HFFc6 (cell line): ENCODE data around the gene IL17C. TPM values are rescaled to one million over a fixed set of nuclear protein-coding genes. Genes with fewer than 3 reads are reported as not detected.

Experiments
- DNase-seq: peaks from one replicate; pipeline ENCODE4 v3.0.0-alpha.2; 2018
- H3K27ac Mint-ChIP-seq: 2 replicates; pipeline ENCODE4 v1.8.0; 2020; ENCODE audit warnings: mild to moderate bottlenecking, mixed read lengths
- H3K27me3 Mint-ChIP-seq: 2 replicates; pipeline ENCODE4 v1.8.0; 2021; ENCODE audit warnings: mild to moderate bottlenecking, moderate library complexity, mixed read lengths; ENCODE audit not compliant: insufficient read depth
- H3K36me3 Mint-ChIP-seq: 2 replicates; pipeline ENCODE4 v1.8.0; 2021; ENCODE audit warnings: low read depth, mixed read lengths
- H3K4me1 Mint-ChIP-seq: 2 replicates; pipeline ENCODE4 v1.8.0; 2020; ENCODE audit warnings: low read depth, mixed read lengths
- H3K4me3 Mint-ChIP-seq: 2 replicates; pipeline ENCODE4 v1.8.0; 2020; ENCODE audit warnings: mild to moderate bottlenecking, moderate library complexity, mixed read lengths
- H3K9me3 Mint-ChIP-seq: 2 replicates; pipeline ENCODE4 v1.8.0; 2020; ENCODE audit warnings: mild to moderate bottlenecking, mixed read lengths
- CTCF ChIP-seq: fragments of 200-600 bp; sonication (generic); IDR thresholded peaks from 2 replicates; pipeline ENCODE4 v1.5.0; 2021; ENCODE audit warnings: antibody characterized with exemption, mild to moderate bottlenecking
- total RNA-seq, 6 experiments: library from RNA; stranded (reverse); fragmentation: NEBNext Ultra II Directional; extraction: Animal tissue kit (Norgen Biotek cat#: 25700); gene quantifications; 2 replicates in 1 of 6; 3 replicates in 5 of 6; pipeline ENCODE4 v1.2.3, GENCODE V29; 2021

The IL17C gene
- total RNA-seq, 6 experiments from 2014 or later: not detected

GRCh38 chr16:88684569-88685155 lies 46.3 kb downstream of the IL17C start:
- H3K9me3 Mint-ChIP-seq: no peaks in the 10 kb centered on the region
- no peak for DNase-seq
- H3K27ac Mint-ChIP-seq: no peak overlapping the region
- H3K4me1 Mint-ChIP-seq: 0 out of 2 replicates have a peak, but pooled peaks cover 16% of the 10 kb centered on the region
- H3K36me3 Mint-ChIP-seq: no peaks in the 10 kb centered on the region
- no peak for TF ChIP-seq CTCF
- H3K4me3 Mint-ChIP-seq: no peak overlapping the region
- H3K27me3 Mint-ChIP-seq: peaks cover 23% of the 10 kb centered on the region

GRCh38 chr16:88685156-88686061 lies 47.0 kb downstream of the IL17C start:
- peak; percentile 71 for DNase-seq
- no peaks in the 10 kb centered on the region for H3K36me3 Mint-ChIP-seq
- TF ChIP-seq CTCF: peak; percentile 93
- no peaks in the 10 kb centered on the region for H3K9me3 Mint-ChIP-seq
- H3K4me3 Mint-ChIP-seq: peak overlapping the region; percentile 28; the same call in 1 of the 2 replicates
- 0 out of 2 replicates have a peak, but pooled peaks cover 16% of the 10 kb centered on the region for H3K4me1 Mint-ChIP-seq
- peaks cover 31% of the 10 kb centered on the region for H3K27me3 Mint-ChIP-seq
- no peak overlapping the region for H3K27ac Mint-ChIP-seq

- TF ChIP-seq CTCF: no peak
- Mint-ChIP-seq H3K36me3 (no peaks in the 10 kb centered on the region), H3K9me3 (no peaks in the 10 kb centered on the region), H3K4me3 (peak overlapping the region; percentile 28; the same call in 1 of the 2 replicates), H3K27ac (no peak overlapping the region), H3K27me3 (peaks cover 36% of the 10 kb centered on the region), H3K4me1 (0 out of 2 replicates have a peak, but pooled peaks cover 16% of the 10 kb centered on the region)
- no peak for DNase-seq
These were observed 47.7 kb downstream of the IL17C start for GRCh38 chr16:88686062-88686438.

GRCh38 chr16:88686439-88687253 lies 48.3 kb downstream of the IL17C start, which contains the start of gene SNAI3:
Gene SNAI3 (minus strand): TSS chr16:88686507. CDS start chr16:88686406, 101 bp downstream.
- H3K27me3 Mint-ChIP-seq: peaks cover 36% of the 10 kb centered on the region
- no peaks in the 10 kb centered on the region for H3K36me3 Mint-ChIP-seq
- no peaks in the 10 kb centered on the region for H3K9me3 Mint-ChIP-seq
- no peak for DNase-seq
- 0 out of 2 replicates have a peak, but pooled peaks cover 14% of the 10 kb centered on the region for H3K4me1 Mint-ChIP-seq
- H3K4me3 Mint-ChIP-seq: peak within 1 kb of the TSS; percentile 28; the same call in 1 of the 2 replicates
- no peak within 1 kb of the TSS for H3K27ac Mint-ChIP-seq
- no peak for TF ChIP-seq CTCF

- Mint-ChIP-seq H3K27me3 (peaks cover 32% of the 10 kb centered on the region), H3K9me3 (no peaks in the 10 kb centered on the region)
These were observed 48.8 kb downstream of the IL17C start for GRCh38 chr16:88687254-88687576.

More at GRCh38 chr16:88687254-88687576, 48.8 kb downstream of the IL17C start:
- DNase-seq: no peak
- Mint-ChIP-seq H3K4me3 (no peak overlapping the region), H3K4me1 (0 out of 2 replicates have a peak, but pooled peaks cover 9% of the 10 kb centered on the region), H3K36me3 (no peaks in the 10 kb centered on the region), H3K27ac (no peak overlapping the region)
- TF ChIP-seq CTCF: no peak
